GM23338 (cell line): ENCODE data around the gene ISLR2. TPM values are rescaled to one million over a fixed set of nuclear protein-coding genes. Genes with fewer than 3 reads are reported as not detected.

Source experiments
- ATAC-seq: fragments of 200-7000 bp; cut with Tn5 transposase; 3 replicates; pipeline ENCODE4 v1.9.1; 2020
- DNase-seq: peaks from one replicate; pipeline ENCODE4 v3.0.0-alpha.2; 2015; ENCODE audit warnings: low spot score
- H2AFZ ChIP-seq: fragments of 200-600 bp; sonication (generic); 2 replicates; pipeline ENCODE4 v1.8.0; 2016; ENCODE audit warnings: antibody characterized with exemption, mild to moderate bottlenecking, moderate library complexity
- H3F3A ChIP-seq: fragments of 200-600 bp; sonication (generic); replicated peaks from 2 replicates; pipeline ENCODE4 v1.8.0; 2017; ENCODE audit warnings: antibody characterized with exemption, mixed run types, low read depth
- H3K27ac ChIP-seq: fragments of 200-600 bp; sonication (generic); 2 replicates; pipeline ENCODE4 v1.6.1; 2016; ENCODE audit warnings: low read depth
- H3K27me3 ChIP-seq: fragments of 200-600 bp; sonication (generic); 2 replicates; pipeline ENCODE4 v1.8.0; 2016; ENCODE audit warnings: mild to moderate bottlenecking, mixed run types, moderate library complexity; ENCODE audit not compliant: insufficient read depth
- H3K36me3 ChIP-seq: fragments of 200-600 bp; sonication (generic); 2 replicates; pipeline ENCODE4 v1.8.0; 2016; ENCODE audit warnings: mild to moderate bottlenecking; ENCODE audit not compliant: insufficient read depth
- H3K4me1 ChIP-seq: fragments of 200-600 bp; sonication (generic); 2 replicates; pipeline ENCODE4 v1.8.0; 2016; ENCODE audit warnings: mild to moderate bottlenecking, moderate library complexity; ENCODE audit not compliant: insufficient read depth
- H3K4me2 ChIP-seq: fragments of 200-600 bp; sonication (generic); 2 replicates; pipeline ENCODE4 v1.7.1; 2017; ENCODE audit warnings: mixed run types
- H3K4me3 ChIP-seq: fragments of 200-600 bp; sonication (generic); 2 replicates; pipeline ENCODE4 v1.6.1; 2016; ENCODE audit warnings: mixed run types
- H3K79me2 ChIP-seq: fragments of 200-600 bp; sonication (generic); replicated peaks from 2 replicates; pipeline ENCODE4 v1.8.0; 2017; ENCODE audit warnings: mild to moderate bottlenecking; ENCODE audit not compliant: insufficient read depth
- H3K9me2 ChIP-seq: fragments of 200-600 bp; sonication (generic); 2 replicates; pipeline ENCODE4 v1.8.0; 2017; ENCODE audit not compliant: insufficient read depth
- H4K20me1 ChIP-seq: fragments of 200-600 bp; sonication (generic); replicated peaks from 2 replicates; pipeline ENCODE4 v1.8.0; 2017; ENCODE audit warnings: mild to moderate bottlenecking; ENCODE audit not compliant: insufficient read depth
- H3K27ac Mint-ChIP-seq: 2 replicates; pipeline ENCODE4 v1.8.0; 2020; ENCODE audit warnings: inconsistent platforms, mild to moderate bottlenecking, moderate library complexity, mixed read lengths
- H3K27me3 Mint-ChIP-seq: 3 replicates; pipeline ENCODE4 v1.8.0; 2022; ENCODE audit warnings: low read depth, mild to moderate bottlenecking, moderate library complexity, mixed read lengths, inconsistent platforms; ENCODE audit not compliant: insufficient read depth, poor library complexity
- H3K36me3 Mint-ChIP-seq: 3 replicates; pipeline ENCODE4 v1.8.0; 2021; ENCODE audit warnings: low read depth, mild to moderate bottlenecking, inconsistent platforms, moderate library complexity, mixed read lengths
- H3K4me1 Mint-ChIP-seq: 3 replicates; pipeline ENCODE4 v1.8.0; 2020; ENCODE audit warnings: mild to moderate bottlenecking, inconsistent platforms, mixed read lengths
- H3K4me3 Mint-ChIP-seq: 3 replicates; pipeline ENCODE4 v1.8.0; 2021; ENCODE audit warnings: moderate library complexity, mild to moderate bottlenecking, inconsistent platforms, mixed read lengths
- H3K9me3 Mint-ChIP-seq: 3 replicates; pipeline ENCODE4 v1.8.0; 2020; ENCODE audit warnings: moderate library complexity, mild to moderate bottlenecking, inconsistent platforms, mixed read lengths
- CREB1 ChIP-seq: fragments of 250-450 bp; sonication (Bioruptor Pico); IDR thresholded peaks from 2 replicates; pipeline ENCODE4 v1.5.0; 2020; ENCODE audit warnings: low read depth, mild to moderate bottlenecking, moderate library complexity
- EZH2 ChIP-seq: fragments of 200-600 bp; sonication (generic); IDR thresholded peaks from one replicate; pipeline ENCODE4 v1.8.0; 2017; ENCODE audit warnings: antibody characterized with exemption, mild to moderate bottlenecking, low read depth; ENCODE audit not compliant: unreplicated experiment
- EZH2phosphoT487 ChIP-seq: fragments of 200-600 bp; sonication (generic); IDR thresholded peaks from one replicate; pipeline ENCODE4 v1.8.1; 2018; ENCODE audit warnings: antibody characterized with exemption; ENCODE audit not compliant: unreplicated experiment
- JUNB ChIP-seq: IDR thresholded peaks from one replicate; pipeline ENCODE4 v1.6.1; 2016; ENCODE audit warnings: antibody characterized with exemption; ENCODE audit not compliant: unreplicated experiment
- NANOG ChIP-seq: IDR thresholded peaks from 2 replicates; pipeline ENCODE4 v1.6.1; 2016; ENCODE audit warnings: antibody characterized with exemption, borderline replicate concordance
- POLR2AphosphoS5 ChIP-seq: IDR thresholded peaks from 2 replicates; pipeline ENCODE4 v1.6.1; 2016; ENCODE audit warnings: antibody characterized with exemption, low read depth
- STAT1 ChIP-seq: IDR thresholded peaks from one replicate; pipeline ENCODE4 v1.6.1; 2016; ENCODE audit warnings: antibody characterized with exemption; ENCODE audit not compliant: unreplicated experiment
- ZNF114 ChIP-seq: fragments of 250-450 bp; sonication (Bioruptor Pico); IDR thresholded peaks from 2 replicates; pipeline ENCODE4 v1.5.0; 2020; ENCODE audit warnings: mild to moderate bottlenecking, moderate library complexity
- ZNF331 ChIP-seq: fragments of 250-450 bp; sonication (Bioruptor Pico); IDR thresholded peaks from 2 replicates; pipeline ENCODE4 v1.5.0; 2020; ENCODE audit warnings: low read depth, mild to moderate bottlenecking, moderate library complexity
- polyA plus RNA-seq: library from polyadenylated mRNA; unstranded; fragments of >200 nt; fragmentation: Nextera tagmentation; extraction: Ambion mirVana; gene quantifications from 2 replicates; pipeline ENCODE4 v1.2.1, GENCODE V29; 2016
- total RNA-seq: library from RNA; depleted of rRNA; stranded (reverse); fragments of >200 nt; shearing (Covaris generic); gene quantifications from 2 replicates; pipeline ENCODE4 v1.2.3, GENCODE V29; 2014
- TF ChIP-seq, protein P1 (sequence below): fragments of 250-450 bp; sonication (Bioruptor Pico); IDR thresholded peaks from 2 replicates; pipeline ENCODE4 v1.5.0; 2020; ENCODE audit warnings: mild to moderate bottlenecking, moderate library complexity
- TF ChIP-seq, protein P2 (sequence below): IDR thresholded peaks from one replicate; pipeline ENCODE4 v1.6.1; 2018; ENCODE audit warnings: antibody characterized with exemption; ENCODE audit not compliant: unreplicated experiment
- TF ChIP-seq, protein P3 (sequence below): IDR thresholded peaks from 2 replicates; pipeline ENCODE4 v1.6.1; 2016; ENCODE audit warnings: antibody characterized with exemption
- TF ChIP-seq, protein P4 (sequence below), 2 experiments: fragments of 200-600 bp in 1 of 2; sonication (generic) in 1 of 2; conservative IDR thresholded peaks; 2 replicates each; pipeline versions ENCODE4 v1.5.1 to v1.6.1; 2016 to 2017; ENCODE audit warnings: antibody characterized with exemption in 2 of 2, low read depth in 2 of 2, mild to moderate bottlenecking in 2 of 2, moderate library complexity in 1 of 2

The ISLR2 gene
- total and polyA plus RNA-seq, 2 experiments from 2014 or later = 0.13 to 0.21 TPM

DNA sequence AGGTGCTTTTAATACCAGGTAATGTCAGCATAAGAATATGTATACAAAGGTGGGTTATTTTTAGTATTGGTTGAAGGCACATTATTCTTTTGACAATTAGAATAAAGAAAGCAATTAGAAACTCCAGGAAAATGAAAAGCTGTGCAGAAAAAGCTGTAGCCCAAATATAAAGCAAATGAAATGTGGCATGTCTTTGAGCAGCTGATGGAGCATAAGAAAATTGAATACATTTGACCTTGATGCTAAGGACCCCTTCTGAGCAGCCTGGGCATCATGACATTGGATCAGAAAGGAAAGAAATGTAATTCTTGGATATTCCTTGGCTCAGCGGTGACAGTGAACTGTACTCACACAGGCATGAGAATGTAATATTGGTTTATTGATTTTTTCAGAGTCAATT, 35.1 kb downstream of the ISLR2 start:
- no peaks in the 10 kb centered on the region for H4K20me1 ChIP-seq
- Mint-ChIP-seq H3K36me3 (no peaks in the 10 kb centered on the region), H3K4me3 (no peak overlapping the region), H3K9me3 (peaks cover 5% of the 10 kb centered on the region; the same call in 2 of the 3 replicates), H3K27me3 (peaks cover 15% of the 10 kb centered on the region), H3K4me1 (peaks cover 14% of the 10 kb centered on the region), H3K27ac (no peak overlapping the region)
- H3K4me3 ChIP-seq = no peak overlapping the region
- H3K9me2 ChIP-seq = no peaks in the 10 kb centered on the region
- no peaks in the 10 kb centered on the region for H3K79me2 ChIP-seq
- H3K4me1 ChIP-seq = no peaks in the 10 kb centered on the region
- ATAC-seq = no peak
- H3K27ac ChIP-seq = no peak overlapping the region
- no peaks in the 10 kb centered on the region; the same call in 1 of the 2 replicates for H3K27me3 ChIP-seq
- TF ChIP-seq STAT1 = no peak
- TF ChIP-seq, protein P1, sequence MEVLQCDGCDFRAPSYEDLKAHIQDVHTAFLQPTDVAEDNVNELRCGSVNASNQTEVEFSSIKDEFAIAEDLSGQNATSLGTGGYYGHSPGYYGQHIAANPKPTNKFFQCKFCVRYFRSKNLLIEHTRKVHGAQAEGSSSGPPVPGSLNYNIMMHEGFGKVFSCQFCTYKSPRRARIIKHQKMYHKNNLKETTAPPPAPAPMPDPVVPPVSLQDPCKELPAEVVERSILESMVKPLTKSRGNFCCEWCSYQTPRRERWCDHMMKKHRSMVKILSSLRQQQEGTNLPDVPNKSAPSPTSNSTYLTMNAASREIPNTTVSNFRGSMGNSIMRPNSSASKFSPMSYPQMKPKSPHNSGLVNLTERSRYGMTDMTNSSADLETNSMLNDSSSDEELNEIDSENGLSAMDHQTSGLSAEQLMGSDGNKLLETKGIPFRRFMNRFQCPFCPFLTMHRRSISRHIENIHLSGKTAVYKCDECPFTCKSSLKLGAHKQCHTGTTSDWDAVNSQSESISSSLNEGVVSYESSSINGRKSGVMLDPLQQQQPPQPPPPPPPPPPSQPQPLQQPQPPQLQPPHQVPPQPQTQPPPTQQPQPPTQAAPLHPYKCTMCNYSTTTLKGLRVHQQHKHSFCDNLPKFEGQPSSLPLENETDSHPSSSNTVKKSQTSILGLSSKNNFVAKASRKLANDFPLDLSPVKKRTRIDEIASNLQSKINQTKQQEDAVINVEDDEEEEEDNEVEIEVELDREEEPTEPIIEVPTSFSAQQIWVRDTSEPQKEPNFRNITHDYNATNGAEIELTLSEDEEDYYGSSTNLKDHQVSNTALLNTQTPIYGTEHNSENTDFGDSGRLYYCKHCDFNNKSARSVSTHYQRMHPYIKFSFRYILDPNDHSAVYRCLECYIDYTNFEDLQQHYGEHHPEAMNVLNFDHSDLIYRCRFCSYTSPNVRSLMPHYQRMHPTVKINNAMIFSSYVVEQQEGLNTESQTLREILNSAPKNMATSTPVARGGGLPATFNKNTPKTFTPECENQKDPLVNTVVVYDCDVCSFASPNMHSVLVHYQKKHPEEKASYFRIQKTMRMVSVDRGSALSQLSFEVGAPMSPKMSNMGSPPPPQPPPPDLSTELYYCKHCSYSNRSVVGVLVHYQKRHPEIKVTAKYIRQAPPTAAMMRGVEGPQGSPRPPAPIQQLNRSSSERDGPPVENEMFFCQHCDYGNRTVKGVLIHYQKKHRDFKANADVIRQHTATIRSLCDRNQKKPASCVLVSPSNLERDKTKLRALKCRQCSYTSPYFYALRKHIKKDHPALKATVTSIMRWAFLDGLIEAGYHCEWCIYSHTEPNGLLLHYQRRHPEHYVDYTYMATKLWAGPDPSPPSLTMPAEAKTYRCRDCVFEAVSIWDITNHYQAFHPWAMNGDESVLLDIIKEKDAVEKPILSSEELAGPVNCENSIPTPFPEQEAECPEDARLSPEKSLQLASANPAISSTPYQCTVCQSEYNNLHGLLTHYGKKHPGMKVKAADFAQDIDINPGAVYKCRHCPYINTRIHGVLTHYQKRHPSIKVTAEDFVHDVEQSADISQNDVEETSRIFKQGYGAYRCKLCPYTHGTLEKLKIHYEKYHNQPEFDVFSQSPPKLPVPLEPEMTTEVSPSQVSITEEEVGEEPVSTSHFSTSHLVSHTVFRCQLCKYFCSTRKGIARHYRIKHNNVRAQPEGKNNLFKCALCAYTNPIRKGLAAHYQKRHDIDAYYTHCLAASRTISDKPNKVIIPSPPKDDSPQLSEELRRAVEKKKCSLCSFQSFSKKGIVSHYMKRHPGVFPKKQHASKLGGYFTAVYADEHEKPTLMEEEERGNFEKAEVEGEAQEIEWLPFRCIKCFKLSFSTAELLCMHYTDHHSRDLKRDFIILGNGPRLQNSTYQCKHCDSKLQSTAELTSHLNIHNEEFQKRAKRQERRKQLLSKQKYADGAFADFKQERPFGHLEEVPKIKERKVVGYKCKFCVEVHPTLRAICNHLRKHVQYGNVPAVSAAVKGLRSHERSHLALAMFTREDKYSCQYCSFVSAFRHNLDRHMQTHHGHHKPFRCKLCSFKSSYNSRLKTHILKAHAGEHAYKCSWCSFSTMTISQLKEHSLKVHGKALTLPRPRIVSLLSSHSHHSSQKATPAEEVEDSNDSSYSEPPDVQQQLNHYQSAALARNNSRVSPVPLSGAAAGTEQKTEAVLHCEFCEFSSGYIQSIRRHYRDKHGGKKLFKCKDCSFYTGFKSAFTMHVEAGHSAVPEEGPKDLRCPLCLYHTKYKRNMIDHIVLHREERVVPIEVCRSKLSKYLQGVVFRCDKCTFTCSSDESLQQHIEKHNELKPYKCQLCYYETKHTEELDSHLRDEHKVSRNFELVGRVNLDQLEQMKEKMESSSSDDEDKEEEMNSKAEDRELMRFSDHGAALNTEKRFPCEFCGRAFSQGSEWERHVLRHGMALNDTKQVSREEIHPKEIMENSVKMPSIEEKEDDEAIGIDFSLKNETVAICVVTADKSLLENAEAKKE (CRISPR knock-in tag) = no peak
- no peak for TF ChIP-seq POLR2AphosphoS5
- TF ChIP-seq, protein P2, sequence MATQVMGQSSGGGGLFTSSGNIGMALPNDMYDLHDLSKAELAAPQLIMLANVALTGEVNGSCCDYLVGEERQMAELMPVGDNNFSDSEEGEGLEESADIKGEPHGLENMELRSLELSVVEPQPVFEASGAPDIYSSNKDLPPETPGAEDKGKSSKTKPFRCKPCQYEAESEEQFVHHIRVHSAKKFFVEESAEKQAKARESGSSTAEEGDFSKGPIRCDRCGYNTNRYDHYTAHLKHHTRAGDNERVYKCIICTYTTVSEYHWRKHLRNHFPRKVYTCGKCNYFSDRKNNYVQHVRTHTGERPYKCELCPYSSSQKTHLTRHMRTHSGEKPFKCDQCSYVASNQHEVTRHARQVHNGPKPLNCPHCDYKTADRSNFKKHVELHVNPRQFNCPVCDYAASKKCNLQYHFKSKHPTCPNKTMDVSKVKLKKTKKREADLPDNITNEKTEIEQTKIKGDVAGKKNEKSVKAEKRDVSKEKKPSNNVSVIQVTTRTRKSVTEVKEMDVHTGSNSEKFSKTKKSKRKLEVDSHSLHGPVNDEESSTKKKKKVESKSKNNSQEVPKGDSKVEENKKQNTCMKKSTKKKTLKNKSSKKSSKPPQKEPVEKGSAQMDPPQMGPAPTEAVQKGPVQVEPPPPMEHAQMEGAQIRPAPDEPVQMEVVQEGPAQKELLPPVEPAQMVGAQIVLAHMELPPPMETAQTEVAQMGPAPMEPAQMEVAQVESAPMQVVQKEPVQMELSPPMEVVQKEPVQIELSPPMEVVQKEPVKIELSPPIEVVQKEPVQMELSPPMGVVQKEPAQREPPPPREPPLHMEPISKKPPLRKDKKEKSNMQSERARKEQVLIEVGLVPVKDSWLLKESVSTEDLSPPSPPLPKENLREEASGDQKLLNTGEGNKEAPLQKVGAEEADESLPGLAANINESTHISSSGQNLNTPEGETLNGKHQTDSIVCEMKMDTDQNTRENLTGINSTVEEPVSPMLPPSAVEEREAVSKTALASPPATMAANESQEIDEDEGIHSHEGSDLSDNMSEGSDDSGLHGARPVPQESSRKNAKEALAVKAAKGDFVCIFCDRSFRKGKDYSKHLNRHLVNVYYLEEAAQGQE = no peak
- TF ChIP-seq NANOG = no peak
- TF ChIP-seq, protein P3, sequence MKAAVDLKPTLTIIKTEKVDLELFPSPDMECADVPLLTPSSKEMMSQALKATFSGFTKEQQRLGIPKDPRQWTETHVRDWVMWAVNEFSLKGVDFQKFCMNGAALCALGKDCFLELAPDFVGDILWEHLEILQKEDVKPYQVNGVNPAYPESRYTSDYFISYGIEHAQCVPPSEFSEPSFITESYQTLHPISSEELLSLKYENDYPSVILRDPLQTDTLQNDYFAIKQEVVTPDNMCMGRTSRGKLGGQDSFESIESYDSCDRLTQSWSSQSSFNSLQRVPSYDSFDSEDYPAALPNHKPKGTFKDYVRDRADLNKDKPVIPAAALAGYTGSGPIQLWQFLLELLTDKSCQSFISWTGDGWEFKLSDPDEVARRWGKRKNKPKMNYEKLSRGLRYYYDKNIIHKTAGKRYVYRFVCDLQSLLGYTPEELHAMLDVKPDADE = no peak
- TF ChIP-seq JUNB = no peak
- no peak for TF ChIP-seq EZH2phosphoT487
- no peak for TF ChIP-seq ZNF331 (CRISPR knock-in tag)
- no peak for TF ChIP-seq CREB1 (CRISPR knock-in tag)
- no peak for TF ChIP-seq EZH2
- TF ChIP-seq, protein P4, sequence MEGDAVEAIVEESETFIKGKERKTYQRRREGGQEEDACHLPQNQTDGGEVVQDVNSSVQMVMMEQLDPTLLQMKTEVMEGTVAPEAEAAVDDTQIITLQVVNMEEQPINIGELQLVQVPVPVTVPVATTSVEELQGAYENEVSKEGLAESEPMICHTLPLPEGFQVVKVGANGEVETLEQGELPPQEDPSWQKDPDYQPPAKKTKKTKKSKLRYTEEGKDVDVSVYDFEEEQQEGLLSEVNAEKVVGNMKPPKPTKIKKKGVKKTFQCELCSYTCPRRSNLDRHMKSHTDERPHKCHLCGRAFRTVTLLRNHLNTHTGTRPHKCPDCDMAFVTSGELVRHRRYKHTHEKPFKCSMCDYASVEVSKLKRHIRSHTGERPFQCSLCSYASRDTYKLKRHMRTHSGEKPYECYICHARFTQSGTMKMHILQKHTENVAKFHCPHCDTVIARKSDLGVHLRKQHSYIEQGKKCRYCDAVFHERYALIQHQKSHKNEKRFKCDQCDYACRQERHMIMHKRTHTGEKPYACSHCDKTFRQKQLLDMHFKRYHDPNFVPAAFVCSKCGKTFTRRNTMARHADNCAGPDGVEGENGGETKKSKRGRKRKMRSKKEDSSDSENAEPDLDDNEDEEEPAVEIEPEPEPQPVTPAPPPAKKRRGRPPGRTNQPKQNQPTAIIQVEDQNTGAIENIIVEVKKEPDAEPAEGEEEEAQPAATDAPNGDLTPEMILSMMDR (conservative IDR thresholded peaks at IDR 0.05; ENCODE audit: low read depth in 2 of 2) = no peak
- no peak for TF ChIP-seq ZNF114
- H3F3A ChIP-seq = no peaks in the 10 kb centered on the region
- H3K4me2 ChIP-seq = no peak overlapping the region
- no peaks in the 10 kb centered on the region for H3K36me3 ChIP-seq
- no peak for DNase-seq
- no peak overlapping the region for H2AFZ ChIP-seq
